ENCODE measurements around the gene ANGPTL4.

DNA sequence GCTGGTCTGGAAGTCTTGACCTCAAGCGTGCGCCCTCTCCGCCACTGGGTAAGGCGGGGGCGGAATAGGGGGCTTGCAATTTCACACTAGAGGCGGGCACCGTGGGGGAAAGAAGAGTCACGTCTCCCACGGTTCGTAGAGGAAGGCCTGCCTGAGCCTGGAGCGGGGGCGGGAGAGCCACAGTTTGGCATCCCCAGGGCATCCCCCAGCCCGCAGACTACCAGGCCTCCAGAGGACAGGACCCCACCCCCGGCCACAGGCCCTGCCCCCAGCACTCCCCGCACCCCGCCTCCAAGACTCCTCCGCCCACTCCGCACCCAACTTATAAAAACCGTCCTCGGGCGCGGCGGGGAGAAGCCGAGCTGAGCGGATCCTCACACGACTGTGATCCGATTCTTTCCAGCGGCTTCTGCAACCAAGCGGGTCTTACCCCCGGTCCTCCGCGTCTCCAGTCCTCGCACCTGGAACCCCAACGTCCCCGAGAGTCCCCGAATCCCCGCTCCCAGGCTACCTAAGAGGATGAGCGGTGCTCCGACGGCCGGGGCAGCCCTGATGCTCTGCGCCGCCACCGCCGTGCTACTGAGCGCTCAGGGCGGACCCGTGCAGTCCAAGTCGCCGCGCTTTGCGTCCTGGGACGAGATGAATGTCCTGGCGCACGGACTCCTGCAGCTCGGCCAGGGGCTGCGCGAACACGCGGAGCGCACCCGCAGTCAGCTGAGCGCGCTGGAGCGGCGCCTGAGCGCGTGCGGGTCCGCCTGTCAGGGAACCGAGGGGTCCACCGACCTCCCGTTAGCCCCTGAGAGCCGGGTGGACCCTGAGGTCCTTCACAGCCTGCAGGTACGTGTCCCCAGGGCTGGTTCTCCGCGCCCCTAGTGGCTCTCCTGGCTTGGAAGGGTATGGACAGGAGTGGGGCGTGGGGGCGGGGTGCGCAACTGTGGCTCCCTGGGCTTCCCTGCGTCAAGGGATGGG lies at the start of gene ANGPTL4:
- TF ChIP-seq, protein P1, sequence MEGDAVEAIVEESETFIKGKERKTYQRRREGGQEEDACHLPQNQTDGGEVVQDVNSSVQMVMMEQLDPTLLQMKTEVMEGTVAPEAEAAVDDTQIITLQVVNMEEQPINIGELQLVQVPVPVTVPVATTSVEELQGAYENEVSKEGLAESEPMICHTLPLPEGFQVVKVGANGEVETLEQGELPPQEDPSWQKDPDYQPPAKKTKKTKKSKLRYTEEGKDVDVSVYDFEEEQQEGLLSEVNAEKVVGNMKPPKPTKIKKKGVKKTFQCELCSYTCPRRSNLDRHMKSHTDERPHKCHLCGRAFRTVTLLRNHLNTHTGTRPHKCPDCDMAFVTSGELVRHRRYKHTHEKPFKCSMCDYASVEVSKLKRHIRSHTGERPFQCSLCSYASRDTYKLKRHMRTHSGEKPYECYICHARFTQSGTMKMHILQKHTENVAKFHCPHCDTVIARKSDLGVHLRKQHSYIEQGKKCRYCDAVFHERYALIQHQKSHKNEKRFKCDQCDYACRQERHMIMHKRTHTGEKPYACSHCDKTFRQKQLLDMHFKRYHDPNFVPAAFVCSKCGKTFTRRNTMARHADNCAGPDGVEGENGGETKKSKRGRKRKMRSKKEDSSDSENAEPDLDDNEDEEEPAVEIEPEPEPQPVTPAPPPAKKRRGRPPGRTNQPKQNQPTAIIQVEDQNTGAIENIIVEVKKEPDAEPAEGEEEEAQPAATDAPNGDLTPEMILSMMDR (IDR thresholded peaks at IDR 0.05; ENCODE audit: insufficient read depth, low read length): no peak
- TF ChIP-seq POLR2AphosphoS5 (IDR thresholded peaks at IDR 0.05; ENCODE audit: low read depth): no peak
- TF ChIP-seq, protein P2, sequence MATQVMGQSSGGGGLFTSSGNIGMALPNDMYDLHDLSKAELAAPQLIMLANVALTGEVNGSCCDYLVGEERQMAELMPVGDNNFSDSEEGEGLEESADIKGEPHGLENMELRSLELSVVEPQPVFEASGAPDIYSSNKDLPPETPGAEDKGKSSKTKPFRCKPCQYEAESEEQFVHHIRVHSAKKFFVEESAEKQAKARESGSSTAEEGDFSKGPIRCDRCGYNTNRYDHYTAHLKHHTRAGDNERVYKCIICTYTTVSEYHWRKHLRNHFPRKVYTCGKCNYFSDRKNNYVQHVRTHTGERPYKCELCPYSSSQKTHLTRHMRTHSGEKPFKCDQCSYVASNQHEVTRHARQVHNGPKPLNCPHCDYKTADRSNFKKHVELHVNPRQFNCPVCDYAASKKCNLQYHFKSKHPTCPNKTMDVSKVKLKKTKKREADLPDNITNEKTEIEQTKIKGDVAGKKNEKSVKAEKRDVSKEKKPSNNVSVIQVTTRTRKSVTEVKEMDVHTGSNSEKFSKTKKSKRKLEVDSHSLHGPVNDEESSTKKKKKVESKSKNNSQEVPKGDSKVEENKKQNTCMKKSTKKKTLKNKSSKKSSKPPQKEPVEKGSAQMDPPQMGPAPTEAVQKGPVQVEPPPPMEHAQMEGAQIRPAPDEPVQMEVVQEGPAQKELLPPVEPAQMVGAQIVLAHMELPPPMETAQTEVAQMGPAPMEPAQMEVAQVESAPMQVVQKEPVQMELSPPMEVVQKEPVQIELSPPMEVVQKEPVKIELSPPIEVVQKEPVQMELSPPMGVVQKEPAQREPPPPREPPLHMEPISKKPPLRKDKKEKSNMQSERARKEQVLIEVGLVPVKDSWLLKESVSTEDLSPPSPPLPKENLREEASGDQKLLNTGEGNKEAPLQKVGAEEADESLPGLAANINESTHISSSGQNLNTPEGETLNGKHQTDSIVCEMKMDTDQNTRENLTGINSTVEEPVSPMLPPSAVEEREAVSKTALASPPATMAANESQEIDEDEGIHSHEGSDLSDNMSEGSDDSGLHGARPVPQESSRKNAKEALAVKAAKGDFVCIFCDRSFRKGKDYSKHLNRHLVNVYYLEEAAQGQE (IDR thresholded peaks at IDR 0.05; ENCODE audit: insufficient replicate concordance, low read depth): no peak
